Hypothalamus (tissue), 51 donors: Measurements from ENCODE around the gene MEIOSIN.
"Not testable (repeated sequence)": the region's sequence is repeated elsewhere in the genome, so short reads cannot be mapped to it uniquely, and the experiment has no call there.

Experiments
- DNase-seq, 51 donors: peaks; one replicate each; lab custom pipeline; 2025; lab: John Stamatoyannopoulos, UW

MEIOSIN gene

DNA sequence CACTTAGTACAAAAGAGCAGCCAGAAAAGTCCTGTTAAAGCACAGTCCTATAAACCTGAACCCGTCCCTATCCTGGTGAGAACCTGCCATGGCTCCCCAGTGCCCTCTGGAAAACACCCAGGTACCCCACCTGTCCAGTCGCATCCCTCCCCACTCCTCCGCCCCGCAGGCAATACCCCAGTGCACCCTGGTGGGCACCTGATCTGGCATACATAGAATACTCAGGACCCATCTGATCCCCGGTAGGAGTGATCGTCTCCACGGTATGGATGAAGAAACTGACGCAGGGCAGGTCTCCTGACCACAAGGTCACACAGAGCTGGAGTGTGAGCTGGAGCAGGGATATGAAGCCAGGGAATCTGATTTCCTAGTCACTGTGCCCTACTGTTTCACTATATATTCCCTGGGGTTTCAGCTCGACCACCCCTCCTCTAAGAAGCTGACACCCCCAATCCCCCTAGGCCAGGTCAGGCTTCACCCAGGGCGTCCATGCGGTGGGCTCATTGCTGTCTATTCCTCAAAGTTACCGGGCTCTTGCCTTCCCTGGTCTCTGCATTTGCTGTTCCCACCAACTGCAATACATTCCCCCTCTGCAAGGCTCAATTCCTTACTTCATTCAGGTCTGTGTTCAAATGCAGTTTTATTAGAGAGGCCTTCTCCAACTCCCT is 15.1 kb upstream of the MEIOSIN start:
- peak in 4 of 51 donors; percentile 2 to 39 (median 26) for DNase-seq

DNA sequence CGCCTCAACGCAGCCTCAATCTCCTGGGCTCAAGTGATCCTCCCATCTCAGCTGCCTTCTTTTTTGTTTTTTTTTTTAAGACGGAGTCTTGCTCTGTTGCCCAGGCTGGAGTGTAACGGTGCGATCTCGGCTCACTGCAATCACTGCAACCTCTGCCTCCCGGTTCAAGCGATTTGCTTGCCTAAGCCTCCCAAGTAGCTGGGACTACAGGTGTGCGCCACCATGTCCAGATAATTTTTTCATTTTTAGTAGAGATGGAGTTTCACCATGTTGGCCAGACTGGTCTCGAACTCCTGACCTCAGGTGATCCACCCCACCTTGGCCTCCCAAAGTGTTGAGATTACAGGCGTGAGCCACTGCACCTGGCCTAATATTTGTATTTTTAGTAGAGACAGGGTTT is 13.2 kb upstream of the MEIOSIN start:
- not testable (repeated sequence) for DNase-seq

DNA sequence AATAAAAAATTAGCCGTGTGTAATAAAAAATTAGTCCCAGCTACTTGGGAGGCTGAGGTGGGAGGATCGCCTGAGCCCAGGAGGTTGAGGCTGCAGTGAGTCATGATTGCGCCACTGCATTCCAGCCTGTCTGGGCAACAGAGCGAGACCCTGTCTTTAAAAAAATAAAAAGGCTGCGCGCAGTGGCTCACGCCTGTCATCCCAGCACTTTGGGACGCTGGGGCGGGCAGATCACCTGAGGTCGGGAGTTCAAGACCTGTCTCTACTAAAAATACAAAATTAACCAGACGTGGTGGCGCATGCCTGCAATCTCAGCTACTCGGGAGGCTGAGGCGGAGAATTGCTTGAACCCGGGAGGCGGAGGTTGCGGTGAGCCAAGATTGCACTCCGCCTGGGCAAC is 4.6 kb upstream of the MEIOSIN start:
- not testable (repeated sequence) for DNase-seq

DNA sequence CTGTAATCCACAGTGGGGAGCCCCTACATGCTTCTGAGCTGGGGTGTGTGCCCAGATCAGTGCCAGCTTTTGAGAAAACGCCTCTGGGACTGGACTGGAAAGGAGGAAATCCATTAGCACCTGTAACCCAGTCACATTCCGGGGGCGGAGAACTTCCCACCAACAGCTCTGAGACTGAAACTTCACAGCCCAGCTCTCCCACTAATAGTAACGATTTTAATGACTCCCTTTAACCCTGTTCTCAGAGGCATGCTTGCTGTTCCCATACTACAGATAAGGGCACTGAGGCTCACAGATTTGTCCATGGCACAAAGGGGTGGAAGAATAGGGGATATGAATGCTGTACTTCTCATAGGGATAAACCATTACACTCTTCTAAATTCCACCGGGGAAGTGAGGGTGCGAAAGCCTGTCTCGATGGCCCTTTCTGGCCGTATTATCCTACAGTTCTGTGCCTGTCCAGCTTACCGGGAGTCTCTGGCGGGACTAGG is 3.4 kb upstream of the MEIOSIN start:
- peak in 1 of 51 donors; percentile 30 for DNase-seq

DNA sequence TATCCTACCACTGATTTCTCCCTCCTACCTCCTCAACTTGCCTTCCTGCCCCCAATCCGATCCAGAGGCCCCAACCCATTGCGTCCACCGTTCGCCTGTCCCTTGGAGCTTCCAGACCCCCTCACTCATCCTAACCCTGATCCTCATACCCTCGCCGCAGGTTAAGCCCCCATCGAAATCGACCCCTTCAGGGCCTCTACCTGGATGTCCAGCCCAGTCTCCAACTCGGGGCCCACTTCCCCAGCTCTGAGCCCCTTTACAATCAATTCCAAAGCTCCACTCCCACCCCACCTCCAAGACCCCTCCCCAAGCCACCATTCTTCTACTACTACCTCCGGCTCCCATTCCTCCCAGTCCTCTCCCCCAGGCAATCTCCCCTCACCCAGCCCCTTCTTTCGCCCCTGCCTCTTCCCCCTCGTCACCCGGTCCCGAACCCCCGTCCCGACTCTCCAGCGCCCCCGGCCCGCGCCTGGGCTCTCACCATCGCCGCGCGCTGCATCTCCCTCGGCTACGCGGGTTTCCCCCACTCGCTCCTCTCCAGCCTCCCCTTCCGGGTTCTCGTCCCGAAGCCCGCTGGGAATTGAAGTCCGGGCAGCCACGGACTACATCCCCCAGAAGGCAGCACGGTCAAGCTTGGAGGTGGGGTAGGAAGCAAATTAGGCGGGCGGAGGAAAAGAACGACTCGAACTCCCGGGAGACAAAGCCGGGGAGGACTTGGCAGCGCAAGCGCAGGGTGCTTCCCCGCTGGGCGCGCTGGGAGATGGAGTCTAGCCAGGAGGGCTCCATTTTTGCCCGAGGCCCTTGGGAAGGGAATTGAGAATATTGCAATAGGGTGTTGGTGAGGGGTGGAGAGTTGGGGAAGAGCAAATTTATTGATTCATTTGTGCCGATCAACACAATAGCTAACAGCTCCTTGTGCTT is 2.6 kb upstream of the MEIOSIN start, which contains the start of gene FBXO46:
FBXO46 (minus strand) TSS at position 529 of the 921 bp plus-strand sequence. CDS start 17,401 bp downstream, outside the sequence.
- peak; percentile 77 to 99 (median 97) for DNase-seq

DNA sequence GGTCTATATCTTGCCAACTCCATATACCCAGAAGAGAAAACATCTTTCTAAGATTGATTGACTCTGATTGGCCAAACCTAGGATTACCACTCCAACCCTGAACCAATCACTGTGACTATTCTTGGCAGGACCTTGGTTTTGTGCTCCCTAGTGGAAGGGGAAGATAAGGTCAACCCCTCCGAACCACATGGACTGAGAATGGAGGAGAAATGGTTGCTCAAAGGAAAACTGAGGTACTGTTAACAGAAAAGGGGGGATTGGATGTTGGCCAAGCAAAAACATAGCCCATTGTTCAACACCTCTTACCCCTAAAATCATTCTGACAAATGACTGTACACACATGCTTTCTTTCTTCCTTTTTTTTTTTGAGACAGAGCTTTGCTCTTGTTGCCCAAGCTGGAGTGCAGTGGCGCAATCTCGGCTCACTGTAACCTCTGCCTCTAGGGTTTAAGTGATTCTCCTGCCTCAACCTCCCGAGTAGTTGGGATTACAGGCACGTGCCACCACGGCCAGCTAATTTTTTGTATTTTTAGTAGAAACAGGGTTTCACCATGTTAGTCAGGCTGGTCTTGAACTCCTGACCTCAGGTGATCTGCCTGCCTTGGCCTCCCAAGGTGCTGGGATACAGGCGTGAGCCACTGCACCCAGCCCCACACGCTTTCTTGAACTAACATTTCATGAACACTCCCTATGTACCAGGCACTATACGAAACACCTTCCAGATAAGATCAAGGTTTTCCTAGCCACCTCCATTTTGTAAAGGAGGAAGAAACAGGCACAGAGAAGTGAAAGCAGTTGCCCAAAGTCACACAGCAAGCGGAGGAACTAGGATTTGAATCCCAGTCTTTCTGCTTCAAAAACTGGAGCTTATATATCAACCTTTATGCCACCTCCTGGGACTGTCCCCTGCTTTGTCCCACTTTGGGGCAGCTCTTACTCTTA is 6.5 kb downstream of the MEIOSIN start:
- DNase-seq: no peak

DNA sequence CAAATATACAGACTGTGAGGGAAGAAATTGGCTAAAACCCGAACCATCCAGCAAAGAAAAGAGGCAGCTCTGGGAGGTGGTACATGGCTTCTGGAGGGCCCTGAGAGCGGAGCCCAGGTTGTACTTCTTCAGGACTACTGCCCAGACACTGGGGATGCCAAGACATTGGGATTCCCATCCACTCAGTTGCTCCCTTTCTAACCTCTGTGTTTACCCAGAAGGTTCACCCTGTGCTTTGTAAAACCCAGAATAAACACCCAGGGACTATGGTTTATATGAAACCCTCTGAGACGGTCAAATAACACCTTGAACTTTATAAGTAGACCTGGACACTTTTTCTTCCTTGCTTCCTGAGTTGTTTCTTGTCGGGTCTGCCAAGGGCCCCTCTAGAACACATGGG is 9.7 kb downstream of the MEIOSIN start:
- no peak for DNase-seq

DNA sequence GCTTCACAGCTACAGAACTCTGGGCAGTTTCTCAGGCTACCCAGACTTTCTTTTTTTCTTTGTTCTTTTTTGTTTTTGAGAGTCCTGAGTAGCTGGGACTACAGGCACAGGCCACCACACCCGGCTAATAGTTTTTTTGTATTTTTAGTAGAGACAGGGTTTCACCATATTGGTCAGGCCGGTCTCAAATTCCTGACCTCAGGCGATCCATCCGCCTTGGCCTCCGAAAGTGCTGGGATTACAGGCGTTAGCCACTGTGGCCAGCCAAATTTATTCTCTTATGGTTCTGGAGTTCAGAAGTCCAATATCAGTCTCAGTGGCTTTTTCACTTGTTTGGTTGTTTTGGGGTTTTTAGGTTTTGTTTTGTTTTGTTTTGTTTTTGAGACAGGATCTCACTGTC is 12.4 kb downstream of the MEIOSIN start:
- no peak for DNase-seq

DNA sequence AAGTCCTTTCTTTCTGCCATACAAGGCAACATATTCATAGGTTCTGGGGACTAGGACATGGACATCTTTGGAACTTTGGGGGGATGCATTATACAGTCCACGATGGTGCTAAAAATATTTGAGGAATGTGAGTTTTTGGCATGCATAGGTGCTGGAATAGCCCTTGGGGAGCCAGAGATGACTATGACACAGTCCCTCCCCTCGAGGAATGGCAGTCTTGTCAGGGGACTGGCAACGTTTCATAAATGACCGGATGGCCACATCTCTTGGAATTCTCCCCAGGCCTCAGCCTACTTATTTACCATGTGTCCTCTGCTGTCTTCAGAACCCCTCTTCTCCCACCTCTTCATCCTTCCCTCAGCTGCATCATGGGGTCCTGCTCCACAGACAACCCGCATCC is 13.6 kb downstream of the MEIOSIN start:
- DNase-seq: no peak

DNA sequence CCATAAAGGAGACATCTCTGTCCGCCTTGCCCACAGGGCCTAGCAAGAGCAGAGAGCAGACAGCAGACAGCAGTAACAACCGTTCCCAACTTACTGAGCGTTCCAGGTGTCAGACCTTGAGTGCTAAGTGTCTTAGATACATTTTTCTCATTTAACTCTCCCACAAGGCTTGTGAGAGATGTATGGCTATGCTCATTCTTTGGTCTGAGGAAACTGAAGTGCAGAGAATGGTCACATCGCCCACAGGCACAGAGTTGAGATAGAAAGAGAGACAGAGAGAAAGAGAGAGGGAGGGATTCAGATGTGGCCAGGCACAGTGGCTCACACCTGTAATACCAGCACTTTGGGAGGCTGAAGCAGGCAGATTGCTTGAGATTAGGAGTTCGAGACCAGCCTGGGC is 14.3 kb downstream of the MEIOSIN start:
- DNase-seq: no peak

DNA sequence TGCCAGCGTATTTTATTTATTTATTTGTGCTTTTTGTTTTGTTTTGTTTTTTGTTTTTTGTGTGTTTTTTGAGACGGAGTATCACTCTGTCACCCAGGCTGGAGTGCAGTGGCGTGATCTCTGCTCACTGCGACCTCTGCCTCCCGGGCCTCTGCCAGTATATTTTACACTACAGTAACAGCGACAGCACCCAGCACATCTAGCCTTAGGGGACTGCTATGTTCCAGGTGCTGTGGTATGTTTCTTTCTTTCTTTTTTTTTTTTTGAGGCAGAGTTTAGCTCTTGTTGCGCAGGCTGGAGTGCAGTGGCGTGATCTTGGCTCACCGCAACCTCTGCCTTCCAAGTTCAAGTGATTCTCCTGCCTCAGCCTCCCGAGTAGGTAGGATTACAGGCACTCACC is 18.2 kb downstream of the MEIOSIN start:
- not testable (repeated sequence) for DNase-seq

DNA sequence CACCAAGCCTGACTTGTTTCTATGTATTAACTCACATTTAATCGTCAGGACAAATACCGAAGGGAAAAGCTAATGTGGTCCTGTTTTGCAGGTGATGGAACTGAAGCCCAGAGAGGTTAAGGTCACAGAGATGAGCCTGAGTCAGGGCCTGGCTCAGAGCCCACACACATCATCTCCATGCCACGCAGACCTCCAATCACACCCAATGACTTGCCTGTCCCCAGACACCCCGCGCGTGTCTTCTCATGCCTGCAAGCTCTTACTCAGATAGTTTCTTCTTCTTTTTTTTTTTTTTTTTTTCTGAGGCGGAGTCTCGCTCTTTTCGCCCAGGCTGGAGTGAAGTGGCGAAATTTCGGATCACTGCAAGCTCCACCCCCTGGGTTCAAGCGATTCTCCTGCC is 19.4 kb downstream of the MEIOSIN start:
- DNase-seq: no peak

DNA sequence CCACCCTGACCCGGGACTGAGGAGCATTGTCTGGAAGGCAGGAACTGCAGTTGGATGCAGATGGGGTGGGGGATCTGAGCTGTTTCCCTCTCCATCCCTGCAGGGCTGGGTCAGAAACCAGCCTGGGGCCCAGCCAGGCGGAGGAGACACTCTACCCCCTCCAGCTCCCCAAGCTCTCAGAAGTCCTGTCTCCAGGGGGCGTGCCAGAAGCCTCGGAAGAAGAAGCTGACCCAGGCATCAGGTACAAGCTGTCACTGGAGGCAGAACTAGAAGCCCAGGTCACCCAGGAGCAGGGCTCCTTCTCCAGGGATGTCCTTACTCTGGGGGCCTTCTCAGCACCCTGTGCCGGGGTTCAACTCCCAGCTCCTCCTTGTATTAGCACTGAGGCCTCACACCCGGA is 20.3 kb downstream of the MEIOSIN start:
- DNase-seq: no peak

DNA sequence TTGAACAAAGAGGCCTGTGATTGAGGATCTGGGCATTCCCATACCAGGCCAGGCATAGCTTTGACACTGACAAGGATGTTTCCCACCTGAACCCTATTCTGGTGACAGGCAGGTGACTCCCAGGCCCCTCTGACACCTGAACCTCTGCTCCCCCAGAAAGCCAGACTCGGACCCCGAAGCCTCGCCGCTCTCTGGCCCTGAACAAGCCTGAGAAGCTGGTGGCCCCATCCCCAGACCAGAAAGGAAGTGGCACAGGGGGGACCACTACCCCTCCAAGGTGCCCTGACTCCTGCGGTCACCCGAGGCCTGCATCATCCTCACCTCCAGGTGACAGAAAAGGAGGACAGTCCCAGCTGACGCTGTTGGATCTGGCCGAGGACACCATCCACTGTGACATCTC is 21.1 kb downstream of the MEIOSIN start:
- no peak for DNase-seq

DNA sequence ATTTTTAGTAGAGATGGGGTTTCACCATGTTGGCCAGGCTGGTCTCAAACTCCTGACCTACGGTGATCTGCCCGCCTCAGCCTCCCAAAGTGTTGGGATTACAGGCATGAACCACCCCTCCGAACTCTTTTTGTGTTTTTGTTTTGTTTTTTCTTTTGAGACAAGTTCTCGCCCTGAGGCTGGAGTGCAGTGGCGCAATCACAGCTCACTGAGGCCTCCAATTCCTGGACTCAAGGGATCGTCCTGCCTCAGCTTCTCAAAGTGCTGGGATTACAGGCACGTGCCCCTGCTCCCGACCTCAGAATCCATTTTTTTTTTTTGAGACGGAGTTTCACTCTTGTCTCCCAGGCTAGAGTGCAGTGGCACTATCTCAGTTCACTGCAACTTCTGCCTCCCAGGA is 24.5 kb downstream of the MEIOSIN start:
- no peak for DNase-seq

DNA sequence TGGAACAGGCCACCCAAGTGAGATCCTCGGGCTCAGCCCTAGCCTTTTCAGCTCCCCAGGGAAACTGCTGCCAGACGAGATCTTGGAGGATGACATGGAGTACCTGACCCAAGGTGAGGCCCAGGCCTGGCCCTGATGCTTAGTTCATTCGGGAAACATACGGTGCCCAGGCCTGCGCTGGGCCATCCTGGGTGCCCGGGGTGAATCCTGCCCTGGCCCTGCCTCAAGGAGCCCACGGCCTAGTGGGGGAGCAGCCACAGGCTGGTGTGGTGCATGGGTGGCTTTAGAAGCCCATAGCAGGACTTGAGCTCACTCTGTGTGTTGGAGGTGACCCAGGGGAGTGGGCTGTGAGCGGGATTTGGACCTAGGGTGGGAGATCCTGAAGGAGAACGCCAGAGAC is 25.7 kb downstream of the MEIOSIN start:
- no peak for DNase-seq

DNA sequence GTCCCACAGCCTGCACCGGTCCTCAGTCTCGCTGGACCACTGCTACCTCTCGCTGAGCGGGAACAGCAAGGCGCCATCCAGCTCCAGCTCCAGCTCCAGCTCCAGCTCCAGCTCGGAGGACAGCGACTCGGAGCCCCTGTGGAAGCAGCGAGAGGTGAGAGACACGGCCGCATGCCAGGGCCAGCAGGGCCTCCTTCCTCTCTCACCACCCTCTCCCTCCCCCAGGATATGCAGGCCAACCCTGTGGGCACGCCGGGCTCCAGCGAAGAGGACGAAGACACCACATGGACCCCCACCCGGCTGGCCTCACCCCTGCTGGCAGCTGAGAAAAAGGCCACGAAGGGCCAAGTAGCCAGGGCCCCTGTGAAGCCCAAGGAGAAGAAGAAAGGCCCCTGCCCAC is 28.5 kb downstream of the MEIOSIN start:
- DNase-seq: no peak

DNA sequence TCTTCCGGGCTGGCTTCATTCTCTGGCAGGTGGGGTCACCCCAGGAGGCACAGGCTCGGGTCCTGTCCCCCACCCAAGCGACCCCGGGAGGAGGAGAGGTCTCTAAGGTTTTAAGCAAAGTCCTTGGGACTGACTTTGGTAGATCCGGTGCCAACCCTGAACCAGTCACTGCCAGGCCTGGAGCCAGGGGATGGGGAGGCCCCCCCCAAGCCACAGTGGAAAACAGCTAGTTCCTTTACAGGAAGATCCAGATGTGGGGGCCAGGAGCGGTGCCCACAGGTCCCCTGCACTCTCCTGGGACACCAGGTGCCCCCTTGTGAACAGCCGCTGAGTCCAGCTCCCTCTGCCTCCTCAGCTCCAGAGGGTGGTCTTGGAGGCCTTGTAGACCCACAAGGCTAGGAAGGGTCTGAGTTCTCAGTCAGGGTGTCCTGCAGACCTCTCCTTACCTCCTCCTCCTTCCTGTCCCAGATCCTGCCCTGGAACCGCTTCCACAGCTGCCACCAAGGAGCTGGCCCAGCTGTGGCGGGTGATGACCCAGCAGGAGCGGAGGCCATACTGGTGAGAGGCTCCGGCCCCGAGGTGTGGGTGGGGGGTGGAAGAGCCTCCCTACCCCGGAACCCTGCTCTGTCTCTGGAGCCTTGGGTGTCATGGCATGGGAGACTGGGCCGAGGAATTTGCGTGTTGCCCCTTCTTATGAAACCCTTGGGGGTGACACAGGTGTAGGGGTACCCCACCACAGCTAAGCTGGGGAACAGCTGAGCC is 29.8 kb downstream of the MEIOSIN start:
- no peak for DNase-seq

DNA sequence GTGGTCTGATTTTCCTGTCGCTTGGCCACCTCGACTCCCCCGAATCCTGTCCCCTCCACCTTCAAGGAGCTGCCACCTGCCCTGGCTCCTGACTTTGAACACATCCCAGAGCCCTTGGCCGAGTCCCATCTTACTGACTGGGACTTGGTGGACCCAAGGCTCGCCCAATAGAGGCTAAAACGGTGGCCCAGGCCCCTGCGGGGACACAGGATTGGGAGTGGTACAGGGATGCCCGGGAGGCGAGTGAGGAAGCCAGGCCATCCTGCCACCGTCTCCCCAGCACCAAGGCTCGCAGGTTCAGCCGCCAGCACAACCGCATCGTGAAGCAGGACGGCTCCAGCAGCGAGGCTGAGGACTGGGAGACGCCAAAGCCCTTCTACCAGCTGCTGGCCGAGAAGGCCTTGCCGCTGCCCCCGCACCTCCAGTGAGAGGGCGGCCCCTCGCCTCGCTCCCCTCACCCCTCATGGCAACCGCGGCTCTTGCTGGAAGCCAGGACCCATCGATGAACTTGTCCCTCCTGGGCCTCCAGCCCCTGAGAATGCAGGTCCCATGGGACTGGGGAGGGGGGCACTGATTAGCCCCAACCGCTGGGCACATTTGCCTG is 30.6 kb downstream of the MEIOSIN start:
- DNase-seq: no peak
